ENCODE data around the gene ZNF784. TPM values are rescaled to one million over a fixed set of nuclear protein-coding genes. Genes with fewer than 3 reads are reported as not detected.

The ZNF784 gene
- total RNA-seq, 6 donors from 2014 or later: 6.8 to 14.7 (median 8.6) TPM

- no peak overlapping the region for H3K4me3 ChIP-seq
- H3K27ac ChIP-seq: no peak overlapping the region
- H3K9me3 ChIP-seq: no peaks in the 10 kb centered on the region
- 83 to 87% methylated on average over 10 of the region's 10 CpGs for WGBS, 2 donors
- DNase-seq: no peak
- peaks cover 3 to 37% (median 27%) of the 10 kb centered on the region in 4 donors for H3K36me3 ChIP-seq
- ATAC-seq (ENCODE audit: low FRiP score in 2 of 2): no peak
- peaks cover 11 to 15% (median 14%) of the 10 kb centered on the region in 4 donors for H3K4me1 ChIP-seq
- no peaks in the 10 kb centered on the region for H3K27me3 ChIP-seq
- TF ChIP-seq CTCF (IDR thresholded peaks at IDR 0.05): no peak
- no peak for TF ChIP-seq POLR2AphosphoS5 (IDR thresholded peaks at IDR 0.05)
- no peak for TF ChIP-seq EP300 (IDR thresholded peaks at IDR 0.05)
These were observed 32.8 kb downstream of the ZNF784 start for GRCh38 chr19:55591555-55591954.

- peaks cover 21 to 25% (median 23%) of the 10 kb centered on the region in 4 donors for H3K4me1 ChIP-seq
- no peak for TF ChIP-seq EP300 (IDR thresholded peaks at IDR 0.05)
- no peak for TF ChIP-seq CTCF (IDR thresholded peaks at IDR 0.05)
- TF ChIP-seq POLR2A (IDR thresholded peaks at IDR 0.05): no peak
- TF ChIP-seq POLR2AphosphoS5 (IDR thresholded peaks at IDR 0.05): no peak
- H3K36me3 ChIP-seq: peaks cover 3 to 28% (median 21%) of the 10 kb centered on the region in 4 donors
- no peak overlapping the region for H3K27ac ChIP-seq
- H3K9me3 ChIP-seq: no peaks in the 10 kb centered on the region
- DNase-seq (no peak), ATAC-seq (ENCODE audit: low FRiP score in 2 of 2) (no peak)
- H3K27me3 ChIP-seq: peaks cover 0 to 5% (median 0%) of the 10 kb centered on the region in 4 donors
- no peak overlapping the region for H3K4me3 ChIP-seq
- 89 to 90% methylated on average over 10 of the region's 10 CpGs for WGBS, 2 donors
These were observed 33.7 kb downstream of the ZNF784 start for GRCh38 chr19:55590617-55591016.

- 63 to 70% methylated on average over 7 of the region's 7 CpGs for WGBS, 2 donors
- Histone ChIP-seq H3K27me3 (peaks cover 0 to 6% (median 0%) of the 10 kb centered on the region in 4 donors), H3K4me3 (no peak overlapping the region), H3K27ac (no peak overlapping the region), H3K9me3 (no peaks in the 10 kb centered on the region), H3K4me1 (peaks cover 25 to 27% (median 26%) of the 10 kb centered on the region in 4 donors), H3K36me3 (peaks cover 3 to 23% (median 15%) of the 10 kb centered on the region in 4 donors)
- TF ChIP-seq CTCF (IDR thresholded peaks at IDR 0.05) (no peak), EP300 (IDR thresholded peaks at IDR 0.05) (no peak), POLR2AphosphoS5 (IDR thresholded peaks at IDR 0.05) (no peak), POLR2A (IDR thresholded peaks at IDR 0.05) (no peak)
- DNase-seq (no peak), ATAC-seq (ENCODE audit: low FRiP score in 2 of 2) (no peak)
These were observed 34.3 kb downstream of the ZNF784 start for GRCh38 chr19:55590109-55590508.

DNA sequence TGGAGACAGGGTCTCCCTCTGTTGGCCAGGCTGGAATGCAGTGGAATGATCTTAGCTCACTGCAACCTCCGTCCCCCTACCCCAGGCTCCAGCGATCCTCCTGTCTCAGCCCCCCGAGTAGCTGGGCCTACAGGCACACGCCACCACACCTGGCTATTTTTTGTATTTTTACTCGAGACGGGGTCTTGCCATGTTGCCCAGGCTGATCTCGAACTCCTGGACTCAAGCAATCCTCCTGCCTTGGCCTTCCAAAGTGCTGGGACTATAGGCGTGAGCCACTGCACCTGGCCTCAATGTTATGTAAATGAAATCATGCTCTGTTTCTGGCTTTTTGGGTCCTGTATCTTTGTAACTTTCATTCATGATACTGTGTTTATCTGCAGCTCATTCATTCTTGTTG, 35.6 kb downstream of the ZNF784 start:
- Histone ChIP-seq H3K36me3 (peaks cover 3 to 16% (median 11%) of the 10 kb centered on the region in 4 donors), H3K27me3 (peaks cover 0 to 6% (median 0%) of the 10 kb centered on the region in 4 donors), H3K4me1 (peaks cover 25 to 28% (median 27%) of the 10 kb centered on the region in 4 donors), H3K27ac (no peak overlapping the region), H3K4me3 (no peak overlapping the region), H3K9me3 (no peaks in the 10 kb centered on the region)
- ATAC-seq (ENCODE audit: low FRiP score in 2 of 2) (no peak), DNase-seq (no peak)
- 85 to 91% methylated on average over 8 of the region's 8 CpGs for WGBS, 2 donors
- TF ChIP-seq POLR2AphosphoS5 (IDR thresholded peaks at IDR 0.05) (no peak), CTCF (IDR thresholded peaks at IDR 0.05) (no peak), POLR2A (IDR thresholded peaks at IDR 0.05) (no peak), EP300 (IDR thresholded peaks at IDR 0.05) (no peak)
